HG03097 (cell line): ENCODE results near the gene STARD13.

ENCODE experiments used
- ATAC-seq: cut with Tn5 transposase; IDR thresholded peaks from one replicate; pipeline ENCODE4 v1.9.1; 2021; ENCODE audit not compliant: unreplicated experiment, low FRiP score

The STARD13 gene

DNA sequence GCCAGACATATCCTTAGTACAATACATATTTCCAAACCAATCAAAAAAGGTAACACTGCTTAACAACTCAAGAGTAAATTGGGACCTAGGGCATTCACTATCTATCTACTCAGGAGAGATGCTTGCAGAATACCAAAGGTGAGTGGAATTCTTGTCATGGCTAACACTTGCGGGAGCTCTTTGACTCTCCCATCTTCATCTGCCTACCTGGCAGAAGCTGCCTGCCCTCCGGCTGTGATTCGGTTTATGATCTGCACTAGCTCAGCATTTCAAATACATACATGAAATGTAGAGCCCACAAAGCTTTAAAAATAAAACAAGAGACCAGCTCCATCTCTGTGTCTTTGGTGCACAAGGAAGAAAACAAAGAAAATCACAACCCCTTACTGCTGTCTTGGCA lies 127.3 kb downstream of the STARD13 start:
- no peak for ATAC-seq

- ATAC-seq: no peak
Measured at GRCh38 chr13:33154911-33155310, 130.6 kb downstream of the STARD13 start.

GRCh38 chr13:33153421-33154404 lies 131.8 kb downstream of the STARD13 start:
- no peak for ATAC-seq

GRCh38 chr13:33152389-33152788 lies 133.2 kb downstream of the STARD13 start:
- no peak for ATAC-seq

- ATAC-seq: no peak
Measured at GRCh38 chr13:33150662-33151061, 134.9 kb downstream of the STARD13 start.

- ATAC-seq: no peak
Measured at GRCh38 chr13:33150126-33150525, 135.4 kb downstream of the STARD13 start.

GRCh38 chr13:33147832-33148231 lies 137.7 kb downstream of the STARD13 start:
- no peak for ATAC-seq

DNA sequence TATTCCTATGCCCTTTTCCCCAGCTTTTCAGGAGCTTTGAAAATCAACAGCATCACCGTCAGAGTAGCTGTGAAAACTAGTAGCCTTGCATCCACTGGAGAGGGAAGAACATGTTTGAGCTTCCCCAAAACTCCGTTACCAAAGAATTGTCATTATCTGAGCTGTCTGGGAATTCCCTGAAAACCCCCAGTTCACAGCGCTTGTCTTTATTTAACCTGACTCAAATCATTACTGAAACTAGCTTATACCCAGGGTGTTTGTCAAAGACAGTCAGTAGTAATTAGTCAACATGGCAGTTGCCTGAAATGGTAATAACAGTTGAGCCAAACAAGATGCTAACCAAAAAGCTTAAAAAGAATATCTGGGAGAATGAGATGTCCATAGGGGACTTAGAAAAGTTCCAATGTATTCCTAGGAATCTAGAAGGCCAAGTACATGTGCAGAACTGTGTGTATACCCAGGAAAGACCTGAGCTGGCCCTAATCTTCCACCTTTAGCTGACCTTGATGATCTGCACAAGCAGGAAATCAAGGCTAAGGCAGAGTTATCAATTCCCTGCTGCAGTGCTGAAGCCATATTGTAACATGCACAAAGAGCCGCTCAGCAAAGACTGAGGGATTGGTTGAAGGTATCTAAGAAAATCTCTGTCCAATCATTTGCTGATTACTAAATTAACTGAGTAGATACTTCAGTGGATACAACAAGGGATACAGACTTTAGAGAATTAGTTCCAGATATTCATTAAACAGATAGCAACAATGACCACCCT lies 138.5 kb downstream of the STARD13 start:
- peak; percentile 87 for ATAC-seq

GRCh38 chr13:33145667-33146066 lies 139.9 kb downstream of the STARD13 start:
- ATAC-seq: no peak

DNA sequence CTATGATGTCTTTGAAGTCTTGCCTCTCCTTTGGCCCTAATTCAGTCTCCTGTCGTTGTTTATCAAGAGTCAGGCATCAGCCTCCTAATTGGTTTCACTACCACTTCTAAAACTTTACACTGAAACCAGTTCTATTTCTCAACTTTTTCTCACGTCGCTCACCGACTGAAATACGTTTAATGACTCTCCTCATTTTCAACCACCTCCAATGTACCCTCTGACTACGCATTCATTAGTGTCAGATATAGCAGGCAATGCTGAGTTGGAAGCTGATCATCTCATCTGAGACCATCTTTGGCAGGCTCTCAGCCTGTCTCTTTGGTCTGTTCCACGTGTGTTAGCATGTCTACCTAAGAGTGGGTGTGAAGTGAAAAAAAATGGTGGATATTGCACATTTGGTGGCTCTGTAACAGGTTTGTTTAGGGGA lies 141.2 kb downstream of the STARD13 start:
- ATAC-seq: no peak

GRCh38 chr13:33139780-33140535 lies 145.6 kb downstream of the STARD13 start:
- no peak for ATAC-seq

DNA sequence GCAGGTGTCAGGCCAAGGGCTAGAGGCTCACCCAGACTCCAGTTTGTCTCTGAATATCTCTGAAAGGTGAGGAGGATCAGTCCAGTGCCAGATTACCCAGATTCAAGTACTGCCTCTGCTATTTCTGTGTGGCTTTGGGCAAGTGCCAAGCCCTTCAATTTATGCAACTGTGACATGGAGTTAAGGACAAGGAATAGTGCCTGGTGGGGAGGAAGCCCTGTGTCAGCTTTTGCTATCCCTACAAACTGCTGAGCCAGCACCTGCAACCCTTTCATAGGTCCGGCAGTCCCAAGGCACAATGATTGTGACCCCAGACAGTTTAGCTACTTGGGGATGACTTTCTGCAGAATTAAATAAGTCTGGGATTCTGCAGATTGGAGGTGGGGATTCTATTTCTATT lies 146.4 kb downstream of the STARD13 start:
- no peak for ATAC-seq

- no peak for ATAC-seq
Measured at GRCh38 chr13:33138441-33138840, 147.1 kb downstream of the STARD13 start.

GRCh38 chr13:33137721-33138120 lies 147.8 kb downstream of the STARD13 start:
- no peak for ATAC-seq

- ATAC-seq: no peak
Measured at GRCh38 chr13:33135097-33135496, 150.5 kb downstream of the STARD13 start.

DNA sequence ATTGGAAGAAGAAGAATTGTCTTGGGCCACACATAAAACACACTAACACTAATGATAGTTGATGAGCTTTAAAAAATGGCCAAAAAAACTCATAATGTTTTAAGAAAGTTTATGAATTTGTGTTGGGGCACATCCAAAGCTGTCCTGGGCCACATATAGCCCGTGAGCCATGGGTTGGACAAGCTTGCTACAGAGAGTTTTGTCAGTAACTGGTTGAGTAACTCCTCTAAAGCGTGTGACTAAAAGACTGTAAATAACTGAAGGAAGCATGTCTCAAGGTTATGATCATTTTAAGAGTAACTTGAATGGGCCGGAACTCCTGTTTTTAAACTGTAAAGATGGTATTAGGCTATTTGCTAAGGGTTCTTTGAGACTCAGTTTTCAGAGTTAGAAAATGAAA lies 151.3 kb downstream of the STARD13 start:
- ATAC-seq: no peak

GRCh38 chr13:33132644-33133440 lies 152.7 kb downstream of the STARD13 start:
- no peak for ATAC-seq

GRCh38 chr13:33129886-33130285 lies 155.7 kb downstream of the STARD13 start:
- no peak for ATAC-seq

DNA sequence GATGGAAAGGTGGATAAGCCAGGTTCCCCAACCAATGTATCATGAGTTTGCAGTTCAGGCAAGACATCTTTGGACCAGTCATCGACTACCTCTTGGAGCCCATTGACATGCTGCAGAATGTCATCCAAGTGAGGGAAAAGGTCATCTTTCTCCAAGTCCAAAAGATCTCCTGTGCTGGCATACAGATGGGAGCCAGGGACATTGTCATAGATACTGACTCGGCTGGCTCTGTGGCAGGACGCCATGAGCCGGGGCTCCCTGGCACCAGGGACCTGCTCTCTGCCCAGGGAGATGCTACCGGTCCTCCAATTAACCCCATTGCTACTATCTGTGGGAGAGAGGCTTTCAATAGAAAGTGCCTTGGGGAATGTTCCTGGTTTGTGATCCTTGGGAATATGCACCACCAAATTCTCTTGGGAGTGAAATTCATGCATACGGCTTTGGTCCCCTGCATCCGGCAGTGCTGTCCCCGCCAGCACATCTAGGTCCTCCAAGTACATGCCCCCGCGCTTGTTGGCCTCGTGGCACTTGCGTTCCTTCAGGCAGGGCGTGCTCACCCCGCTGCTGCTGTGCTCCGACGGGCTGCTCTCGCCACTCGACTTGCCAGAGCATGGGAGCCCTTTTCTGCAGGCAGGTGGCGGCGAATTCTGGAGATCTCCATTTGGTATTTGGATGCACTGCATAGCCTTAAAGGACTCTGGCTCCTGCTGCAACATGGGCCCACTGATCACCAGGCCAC lies 156.3 kb downstream of the STARD13 start:
- ATAC-seq: no peak
